IPS DF 6.9 (cell line): Measurements from ENCODE around the gene KCNAB3.

Source experiments
- DNase-seq: peaks from one replicate; pipeline ENCODE4 v3.0.0-alpha.2; 2013; ENCODE audit warnings: low read depth, low spot score
- H3K27ac ChIP-seq: one replicate; pipeline ENCODE4 v1.5.1; 2013; ENCODE audit warnings: low read length, control low read depth
- H3K27me3 ChIP-seq: 2 replicates; pipeline ENCODE4 v1.6.1; 2013; ENCODE audit warnings: mild to moderate bottlenecking, low read length; ENCODE audit not compliant: control insufficient read depth, insufficient read depth
- H3K36me3 ChIP-seq: 2 replicates; pipeline ENCODE4 v1.6.1; 2013; ENCODE audit warnings: low read length; ENCODE audit not compliant: control insufficient read depth, insufficient read depth
- H3K4me1 ChIP-seq: 2 replicates; pipeline ENCODE4 v1.6.1; 2013; ENCODE audit warnings: low read length; ENCODE audit not compliant: control insufficient read depth, insufficient read depth
- H3K4me3 ChIP-seq: 2 replicates; pipeline ENCODE4 v1.5.1; 2013; ENCODE audit warnings: mild to moderate bottlenecking, low read length
- H3K9me3 ChIP-seq: 2 replicates; pipeline ENCODE4 v1.6.1; 2013; ENCODE audit warnings: low read length, inconsistent platforms; ENCODE audit not compliant: control insufficient read depth, insufficient read depth
- WGBS: extraction: QIAGEN DNeasy Blood & Tissue Kit; methylation state at CpG from one replicate; pipeline ENCODE4 v1.1.7; 2013; ENCODE audit warnings: mixed read lengths, missing lambda C conversion rate; ENCODE audit not compliant: insufficient read length, insufficient coverage; 5-methylcytosine and 5-hydroxymethylcytosine counted together

Gene KCNAB3

DNA sequence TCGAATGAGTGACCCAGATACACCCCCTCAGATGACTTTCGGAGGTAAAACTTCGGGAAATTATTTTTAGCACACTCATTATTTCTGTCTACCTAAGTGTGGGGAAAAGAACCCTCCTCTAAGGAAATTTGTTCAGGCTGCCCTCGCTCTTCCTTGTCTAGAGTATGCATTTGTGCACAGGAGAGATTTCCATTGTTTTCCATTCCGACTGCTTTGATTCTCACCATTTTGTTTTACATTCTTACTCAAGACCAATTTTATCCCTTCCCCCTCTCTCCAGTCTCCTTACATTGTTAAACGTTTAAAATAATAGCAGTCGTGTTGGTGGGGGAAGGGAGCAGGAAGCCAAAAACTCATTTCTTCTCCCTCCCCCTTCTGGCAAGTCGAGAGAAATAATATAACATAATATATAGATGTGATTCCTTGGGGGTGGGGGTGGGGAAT lies 42.6 kb downstream of the KCNAB3 start:
- Histone ChIP-seq H3K9me3 (no peaks in the 10 kb centered on the region), H3K36me3 (no peaks in the 10 kb centered on the region), H3K27me3 (no peaks in the 10 kb centered on the region; the same call in 1 of the 2 replicates), H3K27ac (no peak overlapping the region), H3K4me3 (no peak overlapping the region; the same call in 1 of the 2 replicates), H3K4me1 (peaks cover 4% of the 10 kb centered on the region)
- no CpG with 5 or more reads among the region's 8 CpGs for WGBS
- DNase-seq, result no peak

- Histone ChIP-seq H3K27ac (no peak overlapping the region), H3K9me3 (no peaks in the 10 kb centered on the region), H3K4me1 (peaks cover 4% of the 10 kb centered on the region), H3K27me3 (no peaks in the 10 kb centered on the region; the same call in 1 of the 2 replicates), H3K4me3 (peak overlapping the region; percentile 56; the same call in 1 of the 2 replicates), H3K36me3 (no peaks in the 10 kb centered on the region)
- no peak for DNase-seq
- WGBS, result no CpG with 5 or more reads among the region's 30 CpGs
Measured at GRCh38 chr17:7886227-7887037, 43.2 kb downstream of the KCNAB3 start.

- no peak for DNase-seq
- H3K9me3 ChIP-seq, result no peaks in the 10 kb centered on the region
- H3K27me3 ChIP-seq, result no peaks in the 10 kb centered on the region; the same call in 1 of the 2 replicates
- no peak overlapping the region for H3K27ac ChIP-seq
- no CpG with 5 or more reads among the region's 64 CpGs for WGBS
- peaks cover 4% of the 10 kb centered on the region for H3K4me1 ChIP-seq
- no peaks in the 10 kb centered on the region for H3K36me3 ChIP-seq
- H3K4me3 ChIP-seq, result peak overlapping the region; percentile 56; the same call in 1 of the 2 replicates
Measured at GRCh38 chr17:7885367-7886226, 44.1 kb downstream of the KCNAB3 start.

GRCh38 chr17:7884581-7885366 lies 44.9 kb downstream of the KCNAB3 start:
- no peaks in the 10 kb centered on the region; the same call in 1 of the 2 replicates for H3K27me3 ChIP-seq
- no peak overlapping the region for H3K27ac ChIP-seq
- peaks cover 4% of the 10 kb centered on the region for H3K4me1 ChIP-seq

GRCh38 chr17:7883781-7884386 lies 45.8 kb downstream of the KCNAB3 start:
- Histone ChIP-seq H3K9me3 (no peaks in the 10 kb centered on the region), H3K27ac (no peak overlapping the region), H3K4me3 (no peak overlapping the region), H3K4me1 (peaks cover 4% of the 10 kb centered on the region), H3K36me3 (no peaks in the 10 kb centered on the region), H3K27me3 (no peaks in the 10 kb centered on the region; the same call in 1 of the 2 replicates)
- DNase-seq, result no peak
- no CpG with 5 or more reads among the region's 3 CpGs for WGBS

More at GRCh38 chr17:7884581-7885366, 44.9 kb downstream of the KCNAB3 start:
- H3K4me3 ChIP-seq, result peak overlapping the region; percentile 69
- WGBS, result no CpG with 5 or more reads among the region's 100 CpGs
- no peaks in the 10 kb centered on the region for H3K36me3 ChIP-seq
- no peaks in the 10 kb centered on the region for H3K9me3 ChIP-seq
- DNase-seq, result no peak

- Histone ChIP-seq H3K36me3 (no peaks in the 10 kb centered on the region), H3K27ac (no peak overlapping the region), H3K9me3 (no peaks in the 10 kb centered on the region), H3K4me3 (no peak overlapping the region), H3K27me3 (no peaks in the 10 kb centered on the region; the same call in 1 of the 2 replicates), H3K4me1 (0 out of 2 replicates have a peak, but pooled peaks cover 2% of the 10 kb centered on the region)
- no CpG with 5 or more reads among the region's 3 CpGs for whole genome bisulfite sequencing
- no peak for DNase-seq
Measured at GRCh38 chr17:7882629-7883028, 47.0 kb downstream of the KCNAB3 start.

DNA sequence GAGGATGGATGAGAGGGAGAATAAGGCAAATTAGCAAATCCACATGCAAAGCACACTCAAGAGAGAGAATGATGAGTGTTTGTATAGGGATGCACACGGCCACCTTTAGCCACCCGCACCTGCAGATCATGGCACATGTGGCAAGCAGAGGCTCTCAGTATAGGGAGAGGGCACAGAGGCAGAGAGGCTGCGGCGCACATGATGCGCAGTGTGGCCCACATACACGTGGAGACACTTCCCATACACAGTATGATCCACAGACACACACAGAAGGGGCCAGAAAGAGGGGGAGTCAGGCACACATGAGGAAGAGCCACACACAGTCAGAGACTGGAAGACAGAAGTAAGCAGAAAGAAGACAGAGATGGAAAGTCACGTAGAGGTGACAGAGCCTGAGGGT lies 47.6 kb downstream of the KCNAB3 start:
- no peaks in the 10 kb centered on the region; the same call in 1 of the 2 replicates for H3K27me3 ChIP-seq
- 0 out of 2 replicates have a peak, but pooled peaks cover 2% of the 10 kb centered on the region for H3K4me1 ChIP-seq
- H3K36me3 ChIP-seq, result no peaks in the 10 kb centered on the region
- no peaks in the 10 kb centered on the region for H3K9me3 ChIP-seq
- no peak for DNase-seq
- H3K4me3 ChIP-seq, result no peak overlapping the region
- no CpG with 5 or more reads among the region's 7 CpGs for WGBS
- no peak overlapping the region for H3K27ac ChIP-seq

DNA sequence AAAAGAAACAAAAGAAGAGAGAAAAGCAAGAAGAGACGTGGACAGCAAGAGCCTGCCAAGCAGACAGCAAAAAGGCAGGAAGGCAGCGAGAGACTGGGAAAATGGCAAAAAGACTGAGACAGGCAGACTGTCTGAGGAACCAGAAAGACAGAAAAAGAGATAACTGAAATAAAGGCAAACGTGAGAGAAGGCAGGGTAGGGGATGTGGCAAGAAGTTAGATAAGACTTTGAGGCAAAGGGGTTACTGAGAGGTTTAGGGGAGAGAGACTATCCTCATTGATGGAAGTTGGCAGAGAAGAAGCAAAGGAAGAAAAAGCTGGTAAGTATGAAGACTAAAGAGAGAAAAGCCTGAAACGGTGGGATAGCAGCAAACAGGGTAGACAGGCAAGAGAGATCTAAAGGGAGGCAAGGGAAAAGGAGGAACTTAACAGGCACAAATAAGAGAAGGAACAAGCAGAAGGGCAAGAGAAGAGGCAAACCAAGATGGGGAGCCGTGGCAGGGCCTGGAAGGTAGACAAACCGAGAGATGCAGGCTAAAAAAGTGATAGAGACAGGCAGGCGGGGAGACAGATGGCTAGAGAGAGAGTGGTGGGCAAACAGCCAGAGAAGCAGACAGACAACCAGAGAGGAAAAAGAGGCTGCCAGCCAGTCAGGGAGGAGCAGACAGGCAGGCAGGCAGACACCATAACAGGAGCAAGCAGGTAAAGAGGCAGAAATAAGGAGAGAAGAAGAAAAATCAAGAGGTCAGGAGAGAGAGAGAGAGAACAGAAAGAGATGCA lies 48.2 kb downstream of the KCNAB3 start:
- no peak for DNase-seq
- Histone ChIP-seq H3K36me3 (no peaks in the 10 kb centered on the region), H3K9me3 (no peaks in the 10 kb centered on the region), H3K27me3 (no peaks in the 10 kb centered on the region; the same call in 1 of the 2 replicates), H3K4me1 (0 out of 2 replicates have a peak, but pooled peaks cover 2% of the 10 kb centered on the region), H3K4me3 (no peak overlapping the region), H3K27ac (no peak overlapping the region)
- WGBS, result no CpG with 5 or more reads among the region's 7 CpGs
